RWPE1 (cell line): ENCODE measurements around the gene ANKRD33.

Experiments
- CTCF ChIA-PET: fragments of 350-600 bp; sonication (Branson Sonifier 250); formaldehyde crosslinking; extraction: SDS; loops from one replicate; lab custom pipeline; 2021; lab: Yijun Ruan, JAX
- POLR2A ChIA-PET: fragments of 400-600 bp; formaldehyde crosslinking; extraction: SDS; loops from one replicate; lab custom pipeline; 2020; ENCODE audit warnings: antibody characterized with exemption; ENCODE audit not compliant: low non-redundant PET; lab: Yijun Ruan, JAX
- DNase-seq: peaks from one replicate; pipeline ENCODE4 v3.0.0; 2012; ENCODE audit warnings: low spot score
- H3K27ac ChIP-seq: fragments of 450-650 bp; 2 replicates; pipeline ENCODE4 v1.5.1; 2017
- CTCF ChIP-seq: fragments of 450-650 bp; conservative IDR thresholded peaks from 2 replicates; pipeline ENCODE4 v1.5.1; 2017; ENCODE audit warnings: low read depth, mild to moderate bottlenecking

Gene ANKRD33

GRCh38 chr12:51891843-51892242 lies 3.9 kb downstream of the ANKRD33 start:
- TF ChIP-seq CTCF = peak; percentile 38
- peak; percentile 36 for DNase-seq
- ChIA-PET CTCF (interaction anchor here (0.6 kb wide), 2 partner anchors 60 to 101 kb away, joined by 3 to 4 read pairs; no protein-coding TSS in a partner anchor), POLR2A (no interaction called here)
- no peak overlapping the region for H3K27ac ChIP-seq

- no peak for TF ChIP-seq CTCF
- ChIA-PET POLR2A (no interaction called here), CTCF (no interaction called here)
- H3K27ac ChIP-seq = no peak overlapping the region
- no peak for DNase-seq
Observed at GRCh38 chr12:51893786-51894185, 5.9 kb downstream of the ANKRD33 start.

- ChIA-PET POLR2A (no interaction called here), CTCF (no interaction called here)
- no peak overlapping the region for H3K27ac ChIP-seq
- no peak for TF ChIP-seq CTCF
- no peak for DNase-seq
Observed at GRCh38 chr12:51895378-51896135, 7.7 kb downstream of the ANKRD33 start.

GRCh38 chr12:51896236-51896635 lies 8.3 kb downstream of the ANKRD33 start:
- ChIA-PET CTCF (no interaction called here), POLR2A (no interaction called here)
- no peak overlapping the region for H3K27ac ChIP-seq
- DNase-seq = no peak
- TF ChIP-seq CTCF = no peak

GRCh38 chr12:51897181-51897580 lies 9.3 kb downstream of the ANKRD33 start:
- POLR2A ChIA-PET = no interaction called here
- CTCF ChIA-PET = no interaction called here

GRCh38 chr12:51898506-51898905 lies 10.6 kb downstream of the ANKRD33 start:
- no peak for TF ChIP-seq CTCF
- H3K27ac ChIP-seq = no peak overlapping the region
- DNase-seq = no peak
- CTCF ChIA-PET = no interaction called here
- POLR2A ChIA-PET = no interaction called here

More at GRCh38 chr12:51897181-51897580, 9.3 kb downstream of the ANKRD33 start:
- H3K27ac ChIP-seq = no peak overlapping the region
- no peak for TF ChIP-seq CTCF
- no peak for DNase-seq
